CD4-positive, alpha-beta memory T cell (primary cell): ENCODE results near the gene KRT34. TPM values are rescaled to one million over a fixed set of nuclear protein-coding genes. Genes with fewer than 3 reads are reported as not detected.
A peak's percentile ranks its signal among the peaks of the same experiment; 100 is the strongest.

Experiments
- CTCF ChIA-PET: fragments of 350-600 bp; sonication (Branson Sonifier 250); formaldehyde crosslinking; loops from one replicate; lab custom pipeline; 2021; ENCODE audit warnings: inconsistent platforms; ENCODE audit not compliant: partially characterized antibody; lab: Charles Lee
- POLR2A ChIA-PET: fragments of 350-600 bp; sonication (Branson Sonifier 250); formaldehyde crosslinking; loops from one replicate; lab custom pipeline; 2021; ENCODE audit not compliant: partially characterized antibody; lab: Charles Lee
- DNase-seq, 5 donors: peaks; one replicate each; pipeline versions ENCODE4 v3.0.0 to v3.0.0-alpha.2; 2020 to 2022; ENCODE audit warnings: mixed read lengths in 1 of 5
- H3K27ac ChIP-seq: one replicate; pipeline ENCODE4 v1.7.0; 2013; ENCODE audit warnings: low read depth, low read length
- H3K27me3 ChIP-seq: 2 replicates; pipeline ENCODE4 v1.7.0; 2013; ENCODE audit warnings: mild to moderate bottlenecking, low read length, moderate library complexity; ENCODE audit not compliant: insufficient read depth
- H3K36me3 ChIP-seq: 2 replicates; pipeline ENCODE4 v1.7.0; 2013; ENCODE audit warnings: mild to moderate bottlenecking, low read length, moderate library complexity; ENCODE audit not compliant: insufficient read depth
- H3K4me1 ChIP-seq: 2 replicates; pipeline ENCODE4 v1.7.0; 2013; ENCODE audit warnings: mild to moderate bottlenecking, low read length, moderate library complexity; ENCODE audit not compliant: insufficient read depth
- H3K4me3 ChIP-seq, 2 donors: one replicate each; pipeline ENCODE4 v1.7.0; 2013; ENCODE audit warnings: low read length in 2 of 2, mild to moderate bottlenecking in 1 of 2
- H3K9me3 ChIP-seq, 2 donors: one replicate each; pipeline ENCODE4 v1.7.0; 2013; ENCODE audit warnings: low read length in 2 of 2, control low read depth in 1 of 2; ENCODE audit not compliant: control insufficient read depth in 1 of 2
- H3K27ac Mint-ChIP-seq, 7 donors: one replicate each; pipeline ENCODE4 v1.8.0; 2020 to 2021; ENCODE audit warnings: mixed read lengths in 7 of 7, mild to moderate bottlenecking in 6 of 7, inconsistent platforms in 3 of 7, moderate library complexity in 3 of 7
- H3K27me3 Mint-ChIP-seq, 2 donors: one replicate each; pipeline ENCODE4 v1.8.0; 2020 to 2021; ENCODE audit warnings: mixed read lengths in 2 of 2
- H3K36me3 Mint-ChIP-seq, 2 donors: one replicate each; pipeline ENCODE4 v1.8.0; 2020 to 2021; ENCODE audit warnings: mixed read lengths in 2 of 2, inconsistent platforms in 1 of 2, mild to moderate bottlenecking in 1 of 2
- H3K4me1 Mint-ChIP-seq, 4 donors: one replicate each; pipeline ENCODE4 v1.8.0; 2020 to 2021; ENCODE audit warnings: mixed read lengths in 4 of 4, mild to moderate bottlenecking in 1 of 4
- H3K4me3 Mint-ChIP-seq, 8 donors: one replicate each; pipeline ENCODE4 v1.8.0; 2020 to 2021; ENCODE audit warnings: mixed read lengths in 8 of 8, mild to moderate bottlenecking in 7 of 8, moderate library complexity in 6 of 8, inconsistent platforms in 3 of 8
- H3K9me3 Mint-ChIP-seq, 8 donors: one replicate each; pipeline ENCODE4 v1.8.0; 2020 to 2021; ENCODE audit warnings: mixed read lengths in 8 of 8, mild to moderate bottlenecking in 5 of 8, inconsistent platforms in 3 of 8, moderate library complexity in 1 of 8
- intact Hi-C: fragments of 100-400 bp; cut with micrococcal nuclease; formaldehyde crosslinking; loops from one replicate; pipeline ENCODE4 v1.15.1; 2023
- polyA plus RNA-seq, 2 donors: library from polyadenylated mRNA; unstranded; fragments of 300-500 nt; fragmentation: Illumina TruSeq; gene quantifications; one replicate each; pipeline ENCODE4 v1.2.3, GENCODE V29; 2021
- total RNA-seq, 2 experiments: library from RNA; stranded (reverse); gene quantifications; one replicate each; pipeline ENCODE4 v1.2.3, GENCODE V29; 2021

The KRT34 gene
- total and polyA plus RNA-seq, 4 experiments from 2014 or later = not detected

- intact Hi-C loops = no loop called here
- Histone ChIP-seq H3K4me1 (peaks cover 64% of the 10 kb centered on the region), H3K27ac (no peak overlapping the region), H3K4me3 (peak overlapping the region in 1 of 2 donors; percentile 18), H3K36me3 (no peaks in the 10 kb centered on the region), H3K9me3 (no peaks in the 10 kb centered on the region), H3K27me3 (no peaks in the 10 kb centered on the region)
- peak in 1 of 5 donors; percentile 40 for DNase-seq
- ChIA-PET CTCF (interaction anchor here (1.6 kb wide), 1 partner anchor 314 kb away, joined by 4 read pairs; no protein-coding TSS in a partner anchor), POLR2A (interaction anchor here (1.4 kb wide), 1 partner anchor 26 kb away, joined by 8 read pairs; the partner anchor contains the start of gene KRTAP16-1)
- Mint-ChIP-seq H3K36me3 (no peaks in the 10 kb centered on the region), H3K9me3 (peaks cover 0 to 1% (median 0%) of the 10 kb centered on the region in 8 donors), H3K27ac (peak overlapping the region; percentile 59 to 92 (median 86)), H3K4me3 (peak overlapping the region in 5 of 8 donors; percentile 46 to 72 (median 51)), H3K4me1 (peaks cover 51 to 80% (median 60%) of the 10 kb centered on the region in 4 donors), H3K27me3 (no peaks in the 10 kb centered on the region)
Observed at GRCh38 chr17:41334385-41335305, 47.5 kb downstream of the KRT34 start.

- no peaks in the 10 kb centered on the region for H3K36me3 ChIP-seq
- Mint-ChIP-seq H3K27ac (peak overlapping the region in 6 of 7 donors; percentile 26 to 92 (median 76)), H3K4me3 (peak overlapping the region in 4 of 8 donors; percentile 43 to 72 (median 46)), H3K27me3 (no peaks in the 10 kb centered on the region), H3K4me1 (peaks cover 43 to 77% (median 53%) of the 10 kb centered on the region in 4 donors), H3K9me3 (peaks cover 0 to 1% (median 0%) of the 10 kb centered on the region in 8 donors), H3K36me3 (no peaks in the 10 kb centered on the region)
- H3K4me3 ChIP-seq = no peak overlapping the region
- intact Hi-C loops = no loop called here
- ChIA-PET POLR2A (interaction anchor here (0.6 to 1.4 kb wide), 2 partner anchors 25 to 208 kb away, joined by 3 to 8 read pairs; partner anchors contain the start of gene KRTAP16-1), CTCF (interaction anchor here (1.6 to 4.5 kb wide), 2 partner anchors 12 to 315 kb away, joined by 4 to 26 read pairs; no protein-coding TSS in a partner anchor)
- H3K4me1 ChIP-seq = peaks cover 64% of the 10 kb centered on the region
- DNase-seq = no peak
- H3K9me3 ChIP-seq = no peaks in the 10 kb centered on the region
- H3K27ac ChIP-seq = no peak overlapping the region
- no peaks in the 10 kb centered on the region for H3K27me3 ChIP-seq
Observed at GRCh38 chr17:41333836-41334235, 48.3 kb downstream of the KRT34 start.

- Histone ChIP-seq H3K36me3 (no peaks in the 10 kb centered on the region), H3K4me3 (no peak overlapping the region), H3K27me3 (no peaks in the 10 kb centered on the region), H3K27ac (no peak overlapping the region), H3K9me3 (no peaks in the 10 kb centered on the region), H3K4me1 (peaks cover 64% of the 10 kb centered on the region)
- ChIA-PET CTCF (interaction anchor here (1.6 to 4.5 kb wide), 2 partner anchors 11 to 315 kb away, joined by 4 to 26 read pairs; no protein-coding TSS in a partner anchor), POLR2A (interaction anchor here (0.6 to 1.2 kb wide), 2 partner anchors 8 to 207 kb away, joined by 3 to 4 read pairs; no protein-coding TSS in a partner anchor)
- Mint-ChIP-seq H3K4me3 (peak overlapping the region in 2 of 8 donors; percentile 15 to 42), H3K27me3 (no peaks in the 10 kb centered on the region), H3K4me1 (peaks cover 43 to 77% (median 51%) of the 10 kb centered on the region in 4 donors), H3K9me3 (peaks cover 0 to 1% (median 0%) of the 10 kb centered on the region in 8 donors), H3K36me3 (no peaks in the 10 kb centered on the region), H3K27ac (peak overlapping the region in 5 of 7 donors; percentile 23 to 73 (median 61))
- intact Hi-C loops = no loop called here
- DNase-seq = no peak
Observed at GRCh38 chr17:41333098-41333497, 49.0 kb downstream of the KRT34 start.

- Histone ChIP-seq H3K4me1 (peaks cover 64% of the 10 kb centered on the region), H3K36me3 (no peaks in the 10 kb centered on the region), H3K27ac (no peak overlapping the region), H3K9me3 (no peaks in the 10 kb centered on the region), H3K4me3 (no peak overlapping the region), H3K27me3 (no peaks in the 10 kb centered on the region)
- H3K4me1 Mint-ChIP-seq = peaks cover 38 to 73% (median 46%) of the 10 kb centered on the region in 4 donors
- H3K27me3 Mint-ChIP-seq = no peaks in the 10 kb centered on the region
- peak overlapping the region in 1 of 8 donors; percentile 13 for H3K4me3 Mint-ChIP-seq
- CTCF ChIA-PET = interaction anchor here (4.5 kb wide), 1 partner anchor 10 kb away, joined by 26 read pairs; no protein-coding TSS in a partner anchor
- peaks cover 0 to 1% (median 0%) of the 10 kb centered on the region in 8 donors for H3K9me3 Mint-ChIP-seq
- H3K27ac Mint-ChIP-seq = peak overlapping the region in 2 of 7 donors; percentile 31 to 68
- POLR2A ChIA-PET = interaction anchor here (1.0 to 1.2 kb wide), 4 partner anchors 8 to 24 kb away, joined by 3 to 4 read pairs (median 4); no protein-coding TSS in a partner anchor
- intact Hi-C loops = no loop called here
- no peak for DNase-seq
- H3K36me3 Mint-ChIP-seq = no peaks in the 10 kb centered on the region
Observed at GRCh38 chr17:41332239-41332638, 49.9 kb downstream of the KRT34 start.

GRCh38 chr17:41331606-41332005 lies 50.5 kb downstream of the KRT34 start:
- Histone ChIP-seq H3K4me3 (no peak overlapping the region), H3K27me3 (no peaks in the 10 kb centered on the region), H3K4me1 (peaks cover 64% of the 10 kb centered on the region), H3K9me3 (no peaks in the 10 kb centered on the region), H3K36me3 (no peaks in the 10 kb centered on the region), H3K27ac (no peak overlapping the region)
- ChIA-PET POLR2A (interaction anchor here (1.0 to 1.2 kb wide), 3 partner anchors 8 to 23 kb away, joined by 3 to 4 read pairs (median 3); no protein-coding TSS in a partner anchor), CTCF (interaction anchor here (4.5 kb wide), 1 partner anchor 10 kb away, joined by 26 read pairs; no protein-coding TSS in a partner anchor)
- intact Hi-C loops = no loop called here
- peak overlapping the region in 2 of 7 donors; percentile 8 to 52 for H3K27ac Mint-ChIP-seq
- peaks cover 39 to 73% (median 48%) of the 10 kb centered on the region in 4 donors for H3K4me1 Mint-ChIP-seq
- no peak for DNase-seq
- peaks cover 0 to 1% (median 0%) of the 10 kb centered on the region in 8 donors for H3K9me3 Mint-ChIP-seq
- H3K27me3 Mint-ChIP-seq = no peaks in the 10 kb centered on the region
- H3K4me3 Mint-ChIP-seq = no peak overlapping the region
- H3K36me3 Mint-ChIP-seq = no peaks in the 10 kb centered on the region

GRCh38 chr17:41329279-41329948 lies 52.7 kb downstream of the KRT34 start:
- no peaks in the 10 kb centered on the region for H3K36me3 ChIP-seq
- Mint-ChIP-seq H3K27ac (peak overlapping the region in 1 of 7 donors; percentile 39), H3K27me3 (no peaks in the 10 kb centered on the region), H3K4me1 (peaks cover 27 to 70% (median 39%) of the 10 kb centered on the region in 4 donors), H3K9me3 (peaks cover 0 to 1% (median 0%) of the 10 kb centered on the region in 8 donors), H3K4me3 (peak overlapping the region in 1 of 8 donors; percentile 4), H3K36me3 (no peaks in the 10 kb centered on the region)
- no peaks in the 10 kb centered on the region for H3K9me3 ChIP-seq
- no peak overlapping the region for H3K4me3 ChIP-seq
- H3K4me1 ChIP-seq = peaks cover 63% of the 10 kb centered on the region
- DNase-seq = no peak
- no peak overlapping the region for H3K27ac ChIP-seq
- ChIA-PET POLR2A (interaction anchor here (0.7 to 2.5 kb wide), 3 partner anchors 10 to 12 kb away, joined by 3 to 13 read pairs (median 7); no protein-coding TSS in a partner anchor), CTCF (interaction anchor here (1.2 to 4.5 kb wide), 3 partner anchors 7 to 220 kb away, joined by 3 to 26 read pairs (median 3); no protein-coding TSS in a partner anchor)
- intact Hi-C loops = no loop called here
- H3K27me3 ChIP-seq = no peaks in the 10 kb centered on the region
